HL-60/S4 treated with phorbol 12-myristate 13-acetate at 8.2 ng/mL for 4 days and 3 days (cell line): Measurements from ENCODE around the gene POLDIP3.
"Not testable (repeated sequence)": the region's sequence is repeated elsewhere in the genome, so short reads cannot be mapped to it uniquely, and the experiment has no call there.

Experiments used
- in situ Hi-C: fragments of 300-500 bp; cut with MboI; formaldehyde crosslinking; loops from 2 replicates; pipeline ENCODE4 v1.15.0; 2022; ENCODE audit warnings: low sequenced_read_pairs

POLDIP3 gene

DNA sequence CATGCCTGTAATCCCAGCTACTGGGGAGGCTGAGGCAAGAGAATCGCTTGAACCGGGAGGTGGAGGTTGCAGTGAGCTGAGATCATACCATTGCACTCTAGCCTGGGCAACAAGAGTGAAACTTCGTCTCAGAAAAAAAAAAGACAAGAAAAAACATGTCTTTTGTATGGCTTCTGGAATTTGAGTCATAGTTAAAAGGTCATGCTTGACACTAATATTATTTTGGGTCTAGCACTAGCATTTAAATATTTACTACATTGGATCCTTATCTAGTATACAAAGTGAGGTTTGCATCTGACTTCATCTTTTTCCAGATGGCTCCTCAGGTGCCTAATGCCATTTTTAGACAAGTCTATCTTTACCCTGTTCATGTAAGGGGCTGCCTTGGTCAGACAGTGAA, 50.7 kb downstream of the POLDIP3 start:
- in situ Hi-C loops = not testable (repeated sequence)

- in situ Hi-C loops = no loop called here
These were observed 52.0 kb downstream of the POLDIP3 start for GRCh38 chr22:42562684-42563083.

GRCh38 chr22:42562279-42562678, 52.4 kb downstream of the POLDIP3 start:
- in situ Hi-C loops = no loop called here

DNA sequence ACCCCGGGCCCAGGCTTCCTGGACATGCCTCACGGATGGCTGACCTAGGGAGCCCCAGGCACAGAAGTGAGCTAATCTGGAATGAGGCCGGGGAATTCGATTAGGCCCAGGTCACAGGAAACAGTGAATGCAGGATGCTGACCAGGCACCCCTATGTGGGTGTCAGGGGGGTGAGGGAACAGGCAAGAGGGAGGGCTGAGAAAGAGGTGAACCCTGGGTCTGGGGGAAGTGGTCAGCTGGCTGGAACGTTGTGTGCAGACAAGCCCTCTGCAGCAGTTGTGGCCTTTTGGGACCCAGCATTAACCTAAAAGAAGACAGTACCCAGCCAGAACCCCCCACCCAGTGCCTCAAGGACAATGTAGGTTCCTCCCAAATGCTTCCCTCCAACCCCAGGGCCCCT, 52.8 kb downstream of the POLDIP3 start:
- in situ Hi-C loops = no loop called here

- in situ Hi-C loops = no loop called here
These were observed 53.9 kb downstream of the POLDIP3 start for GRCh38 chr22:42560781-42561180.

DNA sequence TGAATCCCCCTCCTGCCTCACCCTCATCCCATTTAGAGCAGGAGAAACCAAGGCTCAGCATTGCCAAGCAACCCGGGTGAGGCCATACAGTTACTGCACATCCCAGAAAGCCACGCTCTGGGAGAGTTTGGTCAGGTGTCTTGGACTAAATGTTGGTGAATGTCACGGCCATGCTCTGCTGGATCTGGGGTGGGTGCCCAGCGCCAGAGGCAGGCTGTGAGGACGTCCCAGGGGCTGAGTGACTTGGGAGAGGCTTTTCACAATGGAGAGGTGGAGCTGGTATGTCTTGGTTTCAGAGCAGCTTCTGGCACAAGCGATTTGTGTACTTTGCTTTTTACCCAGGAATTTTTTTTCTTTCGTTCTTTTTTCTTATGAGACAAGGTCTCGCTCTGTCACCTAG, 54.3 kb downstream of the POLDIP3 start:
- in situ Hi-C loops = no loop called here

DNA sequence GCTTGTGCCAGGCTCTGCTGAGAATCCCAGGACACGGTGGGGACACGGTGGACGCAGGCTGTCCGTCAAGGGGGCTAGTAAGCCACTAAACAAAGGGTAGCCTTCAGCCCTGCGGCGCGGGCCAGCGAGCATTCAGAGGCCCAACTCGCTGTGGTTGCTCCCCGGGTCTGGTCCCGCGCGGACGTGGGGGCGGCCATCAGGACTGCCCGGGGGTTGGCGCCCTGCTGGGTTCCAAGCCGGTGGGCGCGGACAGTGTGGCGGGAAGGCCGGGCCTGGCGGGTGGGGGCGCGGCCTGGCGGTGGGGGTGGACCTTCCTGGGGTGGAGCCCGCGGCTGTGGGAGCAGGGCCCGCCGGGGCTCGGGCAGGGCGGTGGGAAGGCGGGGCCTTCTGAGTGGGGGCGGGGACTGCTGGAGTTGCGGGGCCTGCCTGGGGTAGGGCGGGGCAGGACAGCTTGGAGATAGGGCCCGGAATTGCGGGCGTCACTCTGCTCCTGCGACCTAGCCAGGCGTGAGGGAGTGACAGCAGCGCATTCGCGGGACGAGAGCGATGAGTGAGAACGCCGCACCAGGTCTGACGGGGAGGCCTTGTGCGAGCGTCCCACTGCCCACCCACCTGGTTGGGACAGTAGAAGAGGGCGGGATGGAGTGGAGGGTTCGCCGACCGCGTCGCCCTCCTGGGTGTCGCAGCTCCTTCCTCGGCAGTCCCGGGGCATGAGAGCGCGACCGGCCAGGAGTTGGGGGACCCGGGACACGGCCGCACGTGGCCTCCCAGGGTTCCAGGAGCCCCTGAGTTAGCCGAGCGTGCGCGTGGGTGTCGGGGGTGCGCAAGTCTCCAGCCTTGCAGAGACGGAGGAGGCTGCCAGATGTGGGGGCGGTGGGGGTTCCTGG, 61.0 kb downstream of the POLDIP3 start, which contains the start of gene SERHL2:
Gene SERHL2 (plus strand): TSS at position 482 of the 887 bp plus-strand sequence. CDS start 65 bp downstream, at position 547.
- in situ Hi-C loops = no loop called here

DNA sequence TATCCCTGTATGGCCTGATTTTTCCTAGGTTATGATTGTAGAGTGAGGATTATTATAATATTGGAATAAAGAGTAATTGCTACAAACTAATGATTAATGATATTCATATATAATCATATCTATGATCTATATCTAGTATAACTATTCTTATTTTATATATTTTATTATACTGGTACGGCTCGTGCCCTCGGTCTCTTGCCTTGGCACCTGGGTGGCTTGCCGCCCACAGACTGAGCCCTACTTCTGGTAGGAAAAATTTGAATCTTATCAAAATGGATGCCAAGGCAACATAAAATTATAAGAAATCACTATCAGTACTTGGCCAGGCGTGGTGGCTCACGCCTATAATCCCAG, 62.4 kb downstream of the POLDIP3 start:
- in situ Hi-C loops = not testable (repeated sequence)

GRCh38 chr22:42549331-42550060, 65.2 kb downstream of the POLDIP3 start:
- in situ Hi-C loops = no loop called here

DNA sequence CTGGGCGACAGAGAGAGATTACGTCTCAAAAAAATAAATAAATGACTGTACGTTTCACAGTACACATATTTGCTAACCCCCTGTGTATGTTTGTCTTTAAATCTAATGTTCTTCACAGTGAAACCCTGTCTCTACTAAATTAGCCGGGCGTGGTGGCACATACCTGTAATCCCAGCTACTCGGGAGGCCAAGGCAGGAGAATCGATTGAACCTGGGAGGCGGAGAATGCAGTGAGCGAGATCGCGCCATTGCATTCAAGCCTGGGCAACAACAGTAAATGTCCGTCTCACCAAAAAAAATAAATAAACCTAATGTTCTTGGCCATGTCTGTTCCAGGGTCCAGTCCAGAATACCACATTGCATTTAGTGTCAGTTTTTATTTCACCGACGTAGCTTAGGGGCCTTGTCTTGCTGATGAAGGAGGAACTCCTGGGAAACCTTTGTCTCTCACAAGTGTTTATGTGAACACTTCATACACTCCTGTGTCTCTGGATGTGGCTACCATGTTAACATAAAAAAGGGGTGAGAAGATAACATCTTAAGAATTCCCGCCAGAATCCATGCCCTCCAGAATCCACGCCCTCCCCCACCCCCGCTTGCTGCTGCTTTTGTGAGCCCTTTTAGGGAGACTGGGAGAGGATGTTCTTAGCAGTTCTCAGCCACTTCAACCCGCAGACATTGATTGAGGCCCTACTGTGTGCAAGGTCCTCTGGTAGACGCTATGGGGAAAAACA, 65.9 kb downstream of the POLDIP3 start:
- in situ Hi-C loops = no loop called here

- in situ Hi-C loops = not testable (repeated sequence)
These were observed 66.6 kb downstream of the POLDIP3 start for GRCh38 chr22:42548126-42548525.

- in situ Hi-C loops = no loop called here
These were observed 67.1 kb downstream of the POLDIP3 start for GRCh38 chr22:42547562-42547961.

DNA sequence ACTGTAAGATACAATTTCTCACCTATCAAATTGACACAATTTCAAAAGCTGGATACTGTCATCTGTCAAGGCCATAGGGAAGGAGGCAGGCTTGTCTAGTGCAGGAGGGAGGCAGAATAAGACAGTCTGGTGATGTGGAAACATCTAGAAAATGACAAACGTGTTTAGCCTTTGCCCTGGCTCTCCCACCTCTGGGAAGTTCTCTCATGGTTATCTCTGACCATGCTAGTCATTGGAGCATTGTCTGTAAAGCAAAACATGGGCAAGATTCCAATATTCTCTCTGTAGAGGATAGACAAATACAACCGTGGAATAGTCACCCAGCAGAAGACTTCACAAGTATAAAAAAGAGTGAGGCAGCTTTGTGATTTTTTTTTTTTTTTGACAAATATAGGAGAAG, 70.0 kb downstream of the POLDIP3 start:
- in situ Hi-C loops = no loop called here

DNA sequence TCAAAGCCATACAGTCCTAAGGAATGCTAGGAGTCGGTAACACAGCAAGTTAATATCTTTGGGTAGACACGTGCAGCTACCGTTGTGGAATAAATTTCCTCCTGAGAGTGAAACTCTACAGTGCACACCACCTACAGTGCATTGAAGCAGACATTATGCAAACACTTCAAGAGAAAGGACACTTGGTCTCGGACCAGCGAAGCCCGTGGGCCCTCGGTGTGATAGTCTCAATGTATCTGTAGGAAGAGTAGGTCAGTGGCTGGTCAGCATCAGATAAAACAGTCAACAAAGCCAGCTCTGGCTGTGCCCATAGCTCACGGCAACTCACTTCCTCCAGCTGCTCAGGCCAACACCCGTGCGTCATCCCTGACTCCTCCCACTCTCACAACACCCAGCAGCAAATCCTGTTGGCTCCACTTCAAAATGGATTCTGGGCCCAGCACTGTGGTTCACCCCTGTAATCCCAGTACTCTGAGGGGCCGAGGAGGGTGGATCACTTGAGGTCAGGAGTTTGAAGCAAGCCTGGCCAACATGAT, 75.4 kb downstream of the POLDIP3 start:
- in situ Hi-C loops = not testable (repeated sequence)

- in situ Hi-C loops = not testable (repeated sequence)
These were observed 77.4 kb downstream of the POLDIP3 start for GRCh38 chr22:42537199-42537831.

GRCh38 chr22:42536634-42537033, 78.0 kb downstream of the POLDIP3 start:
- in situ Hi-C loops = not testable (repeated sequence)

DNA sequence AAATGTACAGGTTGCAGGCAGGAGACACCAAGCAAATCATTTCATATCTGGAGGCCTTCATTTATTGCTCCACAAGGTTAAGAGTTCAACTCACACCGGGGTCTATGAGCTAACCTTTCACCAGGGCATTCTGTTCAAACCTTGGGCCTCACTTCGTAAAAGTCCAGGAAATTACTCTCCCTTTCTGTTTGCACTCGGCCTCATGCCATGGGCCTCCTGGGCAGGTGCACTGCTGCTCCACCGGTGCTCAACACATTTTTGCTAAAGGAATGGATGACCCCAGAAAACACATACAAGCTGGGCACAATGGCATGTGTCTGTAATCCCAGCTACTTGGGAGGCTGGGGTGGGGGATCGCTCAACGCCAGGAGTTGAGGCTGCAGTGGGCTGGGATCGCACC, 78.5 kb downstream of the POLDIP3 start:
- in situ Hi-C loops = no loop called here

DNA sequence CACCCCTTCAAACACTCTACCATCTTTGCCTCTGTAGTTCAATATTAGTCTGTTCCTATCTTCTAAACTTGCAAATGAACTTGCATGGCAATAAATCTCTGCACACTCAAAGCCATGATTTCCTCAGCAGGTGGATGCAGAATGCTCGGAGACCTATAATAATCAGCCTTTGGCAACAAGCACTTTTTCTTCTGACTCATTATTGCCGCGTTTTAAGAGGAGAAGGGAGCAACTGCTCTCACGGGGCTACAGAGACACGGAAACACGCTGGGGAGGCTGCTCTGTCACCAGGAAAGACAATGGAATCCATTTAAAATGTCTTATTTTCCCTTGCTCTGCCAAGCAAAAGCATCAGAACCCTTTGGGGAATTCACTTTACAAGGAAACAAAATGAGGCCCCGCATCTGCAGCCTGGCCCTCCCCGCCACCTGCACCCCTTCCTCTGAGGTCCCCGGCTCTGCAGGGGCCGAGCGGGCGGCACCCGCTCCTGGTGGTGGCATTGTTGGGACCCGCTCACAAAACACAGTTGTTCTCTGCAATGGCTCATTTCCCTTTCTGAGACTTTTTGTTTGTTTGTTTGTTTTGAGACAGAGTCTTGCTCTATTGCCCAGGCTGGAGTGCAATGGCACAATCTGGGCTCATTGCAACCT, 79.5 kb downstream of the POLDIP3 start:
- in situ Hi-C loops = not testable (repeated sequence)
